Stimulated activated CD4-positive, alpha-beta T cell treated with anti-CD3 and anti-CD28 coated beads, Interleukin-2, amount 100 ng/mL, for 48 hours (primary cell): ENCODE results near the gene CDK3.
"Not testable (repeated sequence)": the region's sequence is repeated elsewhere in the genome, so short reads cannot be mapped to it uniquely, and the experiment has no call there.

Experiments used
- DNase-seq, 2 donors: peaks; one replicate each; pipeline ENCODE4 v3.0.0-alpha.2; 2020

CDK3 gene

DNA sequence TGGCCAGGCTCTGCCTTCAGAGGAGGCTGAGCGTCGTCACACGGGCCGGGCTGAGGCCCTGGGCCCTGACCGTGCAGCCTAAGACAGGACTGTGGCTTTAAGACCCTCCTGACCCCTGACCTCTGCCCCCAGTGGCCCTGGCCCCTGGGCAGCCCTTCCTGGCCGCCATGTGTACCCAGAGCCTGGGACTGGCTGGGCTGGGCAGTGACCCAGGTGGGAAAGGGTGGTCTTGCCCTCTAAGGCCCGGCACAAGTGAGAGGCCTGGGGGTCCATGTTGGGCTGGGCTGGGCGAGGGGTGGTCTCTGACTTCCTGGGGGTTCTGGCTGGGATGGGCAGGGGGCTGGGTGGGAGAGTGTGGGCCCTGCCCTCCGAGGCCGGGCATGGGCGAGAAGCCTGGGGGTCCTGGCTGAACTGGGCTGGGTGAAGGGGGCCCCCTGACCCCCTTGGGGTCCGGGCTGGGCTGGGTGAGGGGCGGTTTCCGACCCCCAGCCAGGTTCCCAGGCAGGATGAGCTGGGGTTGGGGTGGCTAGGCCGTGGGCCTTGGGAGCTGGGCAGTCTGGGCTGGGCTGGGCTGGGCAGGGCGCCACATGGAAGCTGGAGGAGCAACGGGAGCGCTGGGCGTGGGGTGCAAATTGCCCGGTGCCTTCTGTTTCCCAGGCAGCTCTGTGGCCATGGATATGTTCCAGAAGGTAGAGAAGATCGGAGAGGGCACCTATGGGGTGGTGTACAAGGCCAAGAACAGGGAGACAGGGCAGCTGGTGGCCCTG, at the start of gene CDK3:
CDK3 (plus strand) TSS at position 101 of the 767 bp plus-strand sequence; CDS start at position 672, 571 bp downstream.
- DNase-seq: no peak

DNA sequence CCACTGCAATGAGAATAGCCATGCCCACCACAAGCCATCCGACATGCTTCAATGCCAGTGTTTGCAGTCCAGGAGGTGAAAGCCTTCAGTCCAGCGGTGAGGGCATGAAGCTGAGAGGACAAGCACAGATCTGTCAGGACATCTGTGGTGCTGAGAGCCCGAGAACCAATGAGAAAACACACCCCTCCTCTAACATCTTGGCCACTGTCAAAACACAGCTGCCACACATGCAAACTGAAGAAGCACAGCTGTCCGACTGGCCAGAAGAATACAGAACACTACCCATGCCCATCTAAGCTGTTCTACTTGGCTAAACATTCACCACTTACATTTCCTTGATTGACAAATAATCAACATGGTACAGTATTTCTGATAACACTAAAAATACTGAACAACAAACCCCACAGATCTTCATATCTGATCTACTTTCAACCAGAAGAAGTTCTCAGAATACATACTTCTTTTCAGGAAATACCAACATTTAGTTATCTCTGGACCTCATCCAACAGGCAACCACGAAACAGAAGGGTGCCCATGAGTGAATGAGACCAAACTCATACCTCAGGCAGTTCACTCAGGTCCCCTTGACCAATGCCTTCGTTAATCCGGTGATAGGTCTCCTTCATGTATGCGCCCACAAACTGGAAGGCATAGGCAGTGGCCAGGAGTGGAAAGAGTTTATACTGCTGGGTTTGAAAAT, 49.6 kb upstream of the CDK3 start:
- DNase-seq: no peak

DNA sequence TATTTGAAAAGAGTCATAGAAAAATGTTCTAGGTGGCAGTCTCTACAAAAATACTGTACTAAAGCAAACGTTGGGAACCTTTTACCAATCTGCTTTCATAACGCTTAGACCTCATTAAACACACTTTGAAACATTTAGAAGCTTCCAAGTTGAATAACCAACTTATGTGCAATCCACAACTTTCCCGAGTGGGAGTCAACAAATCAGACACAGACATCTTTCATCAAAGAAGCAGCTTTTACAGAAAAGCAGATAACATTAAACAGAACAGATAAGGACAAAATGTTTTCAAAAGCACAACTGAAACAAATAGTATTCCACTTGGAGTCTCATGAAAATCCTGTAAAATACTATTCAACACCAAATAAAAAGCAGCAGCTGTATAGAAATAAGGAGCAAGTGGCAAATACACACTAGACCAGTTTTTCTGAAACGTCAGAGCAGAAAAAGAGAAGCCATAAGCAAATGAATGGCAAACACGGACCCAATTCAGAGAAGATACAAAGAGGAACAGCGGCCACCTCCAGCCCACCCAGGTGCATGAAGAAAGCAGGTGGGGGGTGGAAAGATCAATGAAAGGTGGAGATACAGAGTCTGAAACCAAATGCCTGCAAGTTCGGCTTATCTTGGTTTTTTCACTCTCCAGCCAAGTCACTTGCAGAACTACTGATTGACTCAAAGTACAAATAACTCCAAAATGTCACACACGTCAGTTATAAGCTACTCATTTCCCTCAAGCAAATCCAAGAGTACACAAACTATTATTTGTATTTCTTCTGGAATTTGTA, 41.4 kb upstream of the CDK3 start:
- no peak for DNase-seq

DNA sequence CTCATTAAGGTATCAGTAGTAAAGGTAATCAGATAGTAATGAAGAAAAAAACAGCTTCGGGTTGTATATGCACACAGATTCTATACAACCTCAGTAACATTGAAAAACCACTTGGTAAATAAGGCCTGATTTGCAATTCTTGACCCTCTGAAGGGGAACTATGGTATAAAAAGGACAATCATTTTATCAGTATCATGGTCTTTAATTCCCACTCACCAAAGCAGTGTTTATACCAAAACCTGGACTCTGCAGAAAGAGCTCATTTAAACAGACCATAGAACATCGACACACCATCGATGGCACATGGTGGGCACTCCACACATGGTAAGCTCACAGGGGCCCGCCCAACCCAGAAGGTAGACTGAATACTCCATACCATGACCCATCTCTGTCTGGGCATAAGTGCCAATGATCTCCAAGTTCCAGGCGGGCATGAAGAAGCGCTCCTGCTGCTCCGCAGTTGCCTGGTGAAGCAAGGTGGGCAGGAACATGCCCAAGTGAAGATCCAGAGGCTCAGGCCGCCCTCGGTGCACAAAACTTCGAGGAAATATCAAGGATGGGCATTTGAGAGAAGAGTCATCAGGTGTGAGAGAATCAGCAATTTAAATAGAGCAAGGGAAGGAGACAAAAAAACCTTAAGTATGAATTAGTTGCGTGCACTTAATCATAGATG, 40.7 kb upstream of the CDK3 start:
- no peak for DNase-seq

DNA sequence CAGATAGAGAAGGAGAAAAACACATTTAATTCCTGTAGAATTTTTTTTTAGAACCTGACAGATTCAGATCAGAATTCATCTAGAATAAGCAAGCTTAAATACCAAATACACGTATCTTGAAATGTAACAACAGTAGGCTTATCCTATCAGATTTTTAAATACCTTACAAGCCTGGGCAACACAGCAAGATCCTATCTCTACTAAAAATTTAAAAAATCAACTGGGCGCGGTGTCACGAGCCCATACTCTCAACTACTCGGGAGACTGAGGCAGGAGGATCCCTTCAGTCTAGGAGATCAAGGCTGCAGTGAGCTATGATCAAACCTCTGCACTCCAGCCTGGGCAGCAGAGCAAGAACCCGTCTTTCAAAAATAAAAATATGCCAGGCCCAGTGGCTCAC, 35.2 kb upstream of the CDK3 start:
- DNase-seq: no peak

DNA sequence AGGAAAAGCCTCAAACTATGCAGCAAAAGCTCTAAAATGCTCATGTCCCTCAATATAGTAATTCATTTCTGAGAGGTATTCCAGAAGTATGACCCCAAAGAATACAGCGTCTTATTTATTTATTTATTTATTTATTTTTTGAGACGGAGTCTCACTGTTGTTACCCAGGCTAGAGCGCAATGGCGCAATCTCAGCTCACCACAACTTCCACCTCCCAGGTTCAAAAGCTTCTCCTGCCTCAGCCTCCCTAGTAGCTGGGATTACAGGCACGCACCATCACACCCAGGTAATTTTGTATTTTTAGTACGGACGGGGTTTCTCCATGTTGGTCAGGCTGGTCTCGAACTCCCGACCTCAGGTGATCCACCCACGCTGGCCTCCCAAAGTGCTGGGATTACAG, 31.6 kb upstream of the CDK3 start:
- DNase-seq: not testable (repeated sequence)

DNA sequence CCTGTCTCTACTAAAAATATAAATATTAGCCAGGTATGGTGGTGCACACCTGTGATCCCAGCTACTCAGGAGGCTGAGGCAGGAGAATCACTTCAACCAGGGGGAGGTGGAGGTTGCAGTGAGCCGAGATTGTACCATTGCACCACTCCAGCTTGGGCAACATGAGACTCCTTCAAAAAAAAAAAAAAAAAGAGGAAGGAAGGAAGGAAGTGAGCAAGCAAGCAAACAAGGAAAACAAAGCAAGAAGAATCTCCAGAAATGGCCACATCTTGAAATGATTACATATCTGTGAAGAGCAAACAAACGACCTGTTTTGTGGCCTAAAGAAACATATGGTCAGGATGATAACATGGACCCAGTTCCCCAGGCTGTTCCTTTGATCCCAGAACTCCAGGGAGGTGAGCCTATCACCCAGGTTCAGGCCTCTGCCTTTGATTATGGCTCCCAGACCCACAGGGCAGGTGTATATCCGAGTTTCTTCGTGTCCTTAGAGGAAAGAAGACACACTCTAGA, 30.6 kb upstream of the CDK3 start:
- DNase-seq: no peak

DNA sequence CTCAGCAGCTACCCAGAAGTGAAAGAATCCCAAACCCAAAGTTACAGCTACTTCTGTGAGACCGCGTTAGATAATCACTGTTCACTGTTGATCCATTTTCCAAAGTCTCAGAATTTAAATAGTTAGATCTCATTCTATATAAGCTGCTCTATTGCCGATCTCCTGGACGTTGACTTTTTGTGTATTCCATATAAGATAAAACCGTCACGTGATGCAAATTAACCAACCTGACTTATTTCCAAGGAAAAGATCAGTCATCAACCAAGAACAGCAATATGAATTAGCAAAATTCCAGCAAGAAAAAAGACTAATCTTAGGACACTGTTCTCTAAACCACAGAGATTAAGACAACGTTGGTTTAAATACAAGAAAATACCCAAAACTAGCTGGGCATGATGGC, 30.0 kb upstream of the CDK3 start:
- DNase-seq: no peak

DNA sequence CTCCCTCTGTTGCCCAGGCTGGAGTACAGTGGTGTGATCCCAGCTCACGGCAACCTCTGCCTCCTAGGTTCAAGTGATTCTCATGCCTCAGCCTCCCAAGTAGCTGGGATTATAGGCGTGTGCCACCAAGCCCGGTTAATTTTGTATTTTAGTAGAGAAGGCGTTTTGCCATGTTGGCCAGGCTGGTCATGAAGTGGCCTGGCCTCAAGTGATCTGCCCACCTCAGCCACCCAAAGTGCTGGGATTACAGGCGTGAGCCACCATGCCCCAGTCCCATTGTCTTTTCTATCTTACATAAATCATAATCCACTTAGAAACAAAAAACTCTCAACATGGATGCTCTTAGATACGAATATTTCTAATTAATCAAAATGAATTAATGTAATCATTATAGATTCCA, 25.5 kb upstream of the CDK3 start:
- DNase-seq: not testable (repeated sequence)

DNA sequence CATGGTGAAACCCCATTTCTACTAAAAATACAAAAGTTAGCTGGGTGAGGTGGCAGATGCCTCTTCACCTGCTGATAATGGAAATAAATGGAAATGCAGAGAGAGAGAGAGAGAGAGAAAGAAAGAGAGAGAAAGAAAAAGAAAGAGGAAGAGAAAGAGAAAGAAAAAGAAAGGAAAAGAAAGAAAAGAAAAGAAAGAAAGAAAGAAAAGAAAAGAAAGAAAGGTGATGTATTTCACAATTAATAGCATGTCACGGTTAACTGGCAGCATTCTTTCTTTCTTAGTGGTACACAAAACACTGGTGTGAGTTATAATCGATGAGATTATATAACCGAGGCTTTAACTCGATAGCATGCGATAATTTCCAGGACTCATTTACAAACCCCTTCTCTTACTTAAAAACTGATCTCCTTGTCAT, 24.9 kb upstream of the CDK3 start:
- DNase-seq: no peak

DNA sequence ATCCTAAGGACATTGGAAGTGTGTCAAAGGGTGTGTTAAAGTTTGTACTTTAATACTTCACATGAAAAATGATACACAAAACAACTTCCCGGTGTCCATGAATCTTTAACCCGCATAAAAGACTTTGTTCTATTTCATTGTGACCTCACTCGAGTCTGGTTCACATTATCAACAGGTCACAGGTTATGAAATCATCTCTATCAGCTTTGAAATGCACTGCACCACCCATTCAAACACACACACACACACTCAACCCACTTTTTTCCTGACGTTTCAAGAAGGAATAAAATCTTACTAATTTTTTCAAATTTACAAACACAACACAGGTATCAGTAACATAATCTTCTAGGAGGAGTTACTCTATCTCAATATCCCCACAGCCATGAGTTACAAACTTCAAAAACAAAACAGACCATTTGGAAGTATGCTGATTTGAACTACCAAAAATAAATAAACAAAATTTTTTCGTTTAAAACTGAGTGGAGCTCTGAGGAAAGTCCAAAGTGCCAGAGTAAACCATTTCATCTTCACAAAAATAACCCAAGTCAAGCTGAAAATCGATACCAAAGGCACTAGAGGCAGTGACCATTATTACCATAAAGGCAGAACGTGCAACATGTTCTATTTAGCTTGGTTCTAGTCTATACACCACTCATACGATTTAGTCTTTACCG, 24.3 kb upstream of the CDK3 start:
- DNase-seq: no peak

DNA sequence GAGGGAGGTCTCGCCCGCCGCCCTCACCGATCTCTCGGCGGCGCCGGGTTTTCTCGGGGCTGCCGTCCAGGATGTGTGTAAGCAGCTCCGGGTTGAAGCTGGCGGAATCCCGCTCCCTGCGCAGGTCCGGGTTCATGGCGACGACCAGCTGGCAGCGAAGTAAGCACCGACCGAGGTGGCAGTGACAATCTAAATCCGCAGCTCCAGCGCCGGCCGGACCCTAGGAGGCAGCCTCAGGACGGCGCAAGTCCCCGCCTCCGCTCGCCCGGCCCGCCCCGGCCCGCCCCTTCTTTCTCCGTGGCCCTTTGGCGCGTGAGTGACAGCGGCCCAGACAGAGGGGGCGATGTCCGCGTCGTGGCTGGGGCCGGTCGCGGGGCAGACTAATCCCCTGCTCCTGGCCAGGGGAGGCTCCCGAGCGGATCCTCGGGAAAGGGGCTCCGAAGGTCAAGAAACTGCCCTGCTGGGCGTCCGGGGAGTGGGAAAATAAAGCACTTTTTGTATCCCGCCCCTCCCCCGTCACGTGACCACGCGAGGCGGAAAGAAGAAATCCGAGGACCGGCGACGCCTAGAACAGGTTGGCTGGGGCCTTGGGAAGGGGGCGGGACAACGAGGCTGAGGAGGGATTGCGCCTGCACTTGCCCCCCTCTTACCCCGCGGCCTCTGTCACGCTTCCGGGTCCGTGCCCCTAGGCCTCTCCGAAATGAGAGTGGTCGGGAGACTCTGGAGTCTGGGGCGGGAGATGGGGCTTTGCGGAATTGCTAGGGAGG, 21.5 kb upstream of the CDK3 start, which contains the start of the genes ACOX1 and TEN1:
ACOX1 (minus strand) TSS at position 229 of the 767 bp plus-strand sequence; CDS start at position 136, 93 bp downstream.
TEN1 (plus strand) TSS at position 303 of the 767 bp plus-strand sequence. CDS start 6,953 bp downstream, outside the sequence.
- DNase-seq: peak; percentile 92 to 96

DNA sequence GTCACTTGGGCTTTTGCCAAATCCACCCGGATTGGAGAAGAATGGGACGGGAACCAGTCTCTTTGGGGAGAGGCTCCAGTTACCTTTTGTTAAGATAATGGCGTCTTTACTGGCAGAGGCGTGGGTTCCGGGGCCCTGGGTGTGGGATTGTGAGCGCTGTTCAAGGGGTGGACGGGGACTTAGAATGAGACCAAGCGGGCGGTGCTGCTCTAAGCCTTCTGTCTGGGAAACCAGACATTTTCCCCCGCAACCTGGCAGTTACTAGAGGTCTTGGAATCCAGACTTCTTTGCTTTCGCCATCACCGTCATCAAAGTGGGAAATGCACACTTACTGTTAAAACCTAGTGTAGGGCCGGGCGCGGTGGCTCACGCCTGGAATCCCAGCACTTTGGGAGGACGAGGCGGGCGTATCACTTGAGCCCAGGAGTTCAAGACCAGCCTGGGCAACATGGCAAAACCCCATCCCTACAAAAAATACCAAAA, 20.9 kb upstream of the CDK3 start:
- no peak for DNase-seq

DNA sequence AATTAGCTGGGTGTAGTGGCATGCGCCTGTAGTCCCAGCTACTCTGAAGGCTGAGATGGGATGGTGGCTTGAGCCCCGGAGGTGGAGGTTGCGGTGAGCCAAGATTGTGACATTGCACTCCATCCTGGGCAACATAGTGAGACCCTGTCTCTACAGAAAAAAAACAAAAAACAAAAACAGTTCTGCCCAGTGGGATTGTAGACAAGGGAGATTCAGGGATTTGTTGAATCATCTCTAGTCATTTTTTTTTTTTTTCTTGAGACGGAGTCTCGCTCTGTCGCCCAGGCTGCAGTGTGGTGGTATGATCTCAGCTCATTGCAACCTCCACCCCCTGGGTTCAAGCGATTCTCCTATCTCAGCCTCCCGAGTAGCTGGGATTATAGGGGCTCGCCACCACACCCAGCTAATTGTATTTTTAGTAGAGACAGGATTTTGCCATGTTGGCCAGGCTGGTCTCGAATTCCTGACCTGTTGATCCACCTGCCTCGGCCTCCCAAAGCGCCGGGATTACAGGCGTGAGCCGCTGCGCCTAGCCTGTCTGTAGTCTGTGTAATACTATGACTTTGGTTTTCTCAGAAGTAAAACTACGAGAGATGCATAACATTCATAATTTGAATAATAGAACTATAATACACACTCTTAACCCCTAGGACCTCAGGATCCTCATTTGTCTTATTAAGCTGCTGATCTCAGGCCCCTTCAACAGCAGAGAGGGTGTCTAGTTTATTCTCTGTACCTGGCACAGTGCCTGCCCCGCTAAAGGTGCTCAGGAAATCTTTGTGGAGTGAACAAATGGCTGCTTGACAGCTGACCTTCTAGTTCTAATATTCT, 20.3 kb upstream of the CDK3 start:
- DNase-seq: no peak

DNA sequence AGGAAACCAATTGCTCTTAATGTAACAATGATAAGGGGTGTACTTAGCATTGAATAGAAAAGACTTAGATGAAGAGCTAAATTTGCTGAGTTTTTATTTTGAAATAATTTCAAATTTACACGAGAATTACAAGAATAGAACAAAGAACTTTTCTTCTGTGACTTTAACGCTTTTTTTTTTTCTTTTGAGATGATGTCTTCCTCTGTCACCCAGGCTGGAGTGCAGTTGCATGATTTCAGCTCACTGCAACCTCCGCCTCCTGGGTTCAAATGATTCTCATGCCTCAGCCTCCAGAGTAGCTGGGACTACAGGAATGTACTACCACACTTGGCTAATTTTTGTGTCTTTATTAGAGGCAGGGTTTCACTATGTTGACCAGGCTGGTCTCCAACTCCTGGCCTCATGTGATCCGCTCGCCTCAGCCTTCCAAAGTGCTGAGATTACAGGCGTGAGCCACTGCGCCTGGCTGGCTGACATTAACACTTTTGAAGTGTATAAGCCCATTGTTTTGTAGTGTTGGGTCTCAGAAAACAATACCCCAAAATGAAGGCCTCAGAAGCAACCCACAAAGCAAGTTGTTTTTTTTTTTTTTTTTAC, 19.5 kb upstream of the CDK3 start:
- no peak for DNase-seq

DNA sequence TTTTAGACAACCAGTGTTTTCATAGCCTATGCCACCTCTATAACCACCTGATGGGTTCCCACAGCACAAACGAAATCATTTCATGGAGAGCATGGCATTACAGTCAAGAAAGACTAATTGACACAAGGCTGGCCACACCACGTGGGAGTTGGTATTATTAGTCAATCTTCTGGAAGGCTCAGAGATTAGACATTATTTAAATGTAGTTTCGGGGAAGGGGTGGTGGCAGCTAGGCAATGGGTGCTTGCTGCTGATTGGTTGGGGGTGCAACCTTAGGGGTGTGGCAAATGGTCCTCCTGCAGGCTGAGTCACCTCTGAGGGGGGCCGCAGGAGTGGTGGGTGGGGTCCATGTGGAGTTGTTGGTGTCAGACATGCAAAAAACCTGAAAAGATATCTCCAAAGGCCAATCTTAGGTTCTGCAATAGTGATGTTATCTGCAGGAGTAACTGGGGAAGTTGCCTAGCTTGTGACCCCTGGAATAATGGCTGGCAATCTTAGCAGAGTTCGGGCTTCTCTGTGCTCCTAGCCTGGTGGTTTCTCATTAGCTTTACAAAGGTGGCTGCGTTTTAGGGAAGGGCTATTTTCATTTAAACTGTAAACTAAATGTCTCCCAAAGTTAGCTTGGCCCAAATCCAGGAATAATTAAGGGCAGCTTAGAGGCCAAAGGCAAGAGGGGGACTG, 17.0 kb upstream of the CDK3 start:
- DNase-seq: no peak

DNA sequence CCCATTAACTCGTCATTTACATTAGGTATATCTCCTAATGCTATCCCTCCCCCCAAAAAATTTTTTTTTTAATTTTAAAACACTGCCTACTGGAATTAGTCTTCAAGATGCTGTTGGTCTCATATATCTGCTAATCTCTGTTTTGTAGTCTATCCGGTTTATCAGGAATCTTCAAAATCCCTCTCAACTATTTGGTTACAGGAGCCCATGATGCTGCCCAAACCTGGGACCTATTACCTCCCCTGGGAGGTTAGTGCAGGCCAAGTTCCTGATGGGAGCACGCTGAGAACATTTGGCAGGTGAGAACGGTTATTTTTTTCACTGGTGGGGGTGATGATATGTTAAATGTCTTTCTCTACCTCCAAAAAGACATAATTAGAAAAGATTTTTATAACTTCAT, 14.7 kb upstream of the CDK3 start:
- no peak for DNase-seq

DNA sequence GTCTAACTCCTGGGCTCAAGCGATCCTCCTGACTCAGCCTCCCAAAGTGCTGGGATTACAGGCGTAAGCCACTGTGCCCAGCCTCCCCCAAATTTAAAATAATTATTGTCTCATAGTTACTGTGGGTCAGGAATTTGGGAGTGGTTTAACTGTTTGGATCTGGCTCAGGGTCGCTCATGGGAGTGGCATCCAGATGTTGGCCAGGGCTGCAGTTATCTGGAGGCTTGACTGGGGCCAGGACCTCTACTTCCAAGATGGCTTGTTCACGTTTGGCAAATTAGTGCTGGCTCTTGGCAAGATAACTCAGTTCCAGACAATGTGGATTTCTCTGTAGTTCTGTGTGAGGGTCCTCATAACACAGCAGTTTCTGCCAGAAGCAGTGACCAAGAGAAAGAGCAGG, 13.6 kb upstream of the CDK3 start:
- no peak for DNase-seq

DNA sequence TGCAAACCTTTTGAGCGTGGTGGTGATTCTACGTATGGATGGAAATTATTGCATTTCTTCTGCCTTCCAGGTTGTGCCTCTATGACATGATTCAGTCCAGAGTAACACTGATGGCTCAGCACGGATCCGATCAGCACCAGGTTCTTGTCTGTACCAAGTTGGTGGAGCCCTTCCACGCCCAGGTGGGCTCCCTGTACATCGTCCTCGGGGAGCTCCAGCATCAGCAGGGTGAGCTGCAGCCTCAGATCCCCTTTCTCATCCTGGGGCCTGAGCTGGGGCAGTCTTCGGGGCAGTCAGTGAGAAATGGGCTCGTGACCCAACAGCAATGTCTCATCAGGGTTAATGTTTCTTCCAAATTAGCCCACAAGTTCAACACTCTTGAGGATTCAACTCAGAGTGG, 9.3 kb upstream of the CDK3 start:
- no peak for DNase-seq
